Stimulated activated CD8-positive, alpha-beta memory T cell treated with anti-CD3 and anti-CD28 coated beads, Interleukin-15, amount 100 ng/mL, for 4 hours (primary cell): ENCODE data around the gene SVOP.

Experiments used
- DNase-seq, 2 donors: peaks; one replicate each; pipeline ENCODE4 v3.0.0-alpha.2; 2020; ENCODE audit warnings: low read depth in 2 of 2

Gene SVOP

DNA sequence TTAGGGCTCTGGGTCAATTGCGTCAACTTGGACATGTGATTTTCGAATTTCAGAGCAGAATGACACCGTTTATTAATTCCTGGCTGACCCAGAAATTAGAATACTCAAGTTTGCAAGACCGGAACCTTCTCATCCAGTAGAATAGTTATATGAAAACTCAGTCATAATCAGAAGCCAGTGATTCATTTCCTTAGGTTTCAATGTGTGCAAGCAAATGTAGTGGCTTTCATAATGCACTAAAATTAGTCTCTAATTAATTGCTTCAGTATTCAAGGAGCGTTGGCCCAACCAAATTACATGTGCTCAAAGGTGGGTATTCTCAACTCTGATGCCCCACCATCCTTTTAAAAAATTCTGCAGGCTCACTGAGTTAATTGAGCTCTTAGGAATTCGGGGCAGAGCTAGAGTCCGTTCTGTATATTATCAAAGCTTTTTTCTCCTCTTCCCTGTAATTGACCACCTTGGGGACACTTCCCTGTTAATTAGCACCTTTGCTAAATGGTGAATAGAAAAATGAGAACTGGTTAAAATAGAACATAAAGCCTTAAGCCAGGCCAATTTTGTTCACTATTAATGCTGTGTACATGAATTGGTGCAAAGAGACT is 85.6 kb downstream of the SVOP start:
- DNase-seq: no peak

DNA sequence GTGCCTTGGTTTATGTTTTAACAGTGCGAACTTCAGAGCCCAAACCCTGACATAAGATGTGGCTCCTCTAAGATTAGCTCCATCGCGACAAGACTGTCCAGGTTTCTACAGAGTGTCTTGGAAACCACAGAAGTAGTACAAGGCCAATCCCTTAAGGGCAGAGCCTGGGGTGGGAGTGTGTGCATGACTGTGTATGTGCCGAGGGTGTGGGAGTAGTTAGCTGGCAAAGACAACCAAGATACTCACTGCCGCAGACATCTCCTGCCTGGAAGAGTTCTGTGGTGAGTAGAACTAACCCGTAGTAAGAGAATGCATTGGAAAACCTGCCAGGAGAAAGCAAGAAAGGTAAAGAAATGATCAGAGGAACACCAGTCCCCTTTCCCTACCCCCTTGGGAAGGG is 86.9 kb downstream of the SVOP start:
- no peak for DNase-seq

DNA sequence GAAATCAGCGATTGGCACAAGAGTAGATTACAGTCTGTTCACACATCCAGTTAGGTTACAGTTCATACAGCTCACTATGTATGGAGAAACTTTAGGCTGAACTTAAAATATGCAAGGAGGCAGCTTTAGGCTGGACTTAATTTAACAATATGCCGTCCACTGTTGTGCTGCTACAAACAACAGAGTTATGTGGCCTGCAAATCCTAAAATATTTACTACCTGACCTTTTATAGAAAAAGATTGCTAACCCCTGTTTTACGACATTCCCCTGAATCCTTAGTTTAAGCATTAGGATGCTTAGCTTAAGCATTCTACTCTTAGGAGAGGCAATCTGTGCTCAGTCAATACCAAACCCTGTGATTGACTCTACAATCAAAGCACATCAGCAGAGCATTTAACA is 90.1 kb downstream of the SVOP start:
- no peak for DNase-seq

DNA sequence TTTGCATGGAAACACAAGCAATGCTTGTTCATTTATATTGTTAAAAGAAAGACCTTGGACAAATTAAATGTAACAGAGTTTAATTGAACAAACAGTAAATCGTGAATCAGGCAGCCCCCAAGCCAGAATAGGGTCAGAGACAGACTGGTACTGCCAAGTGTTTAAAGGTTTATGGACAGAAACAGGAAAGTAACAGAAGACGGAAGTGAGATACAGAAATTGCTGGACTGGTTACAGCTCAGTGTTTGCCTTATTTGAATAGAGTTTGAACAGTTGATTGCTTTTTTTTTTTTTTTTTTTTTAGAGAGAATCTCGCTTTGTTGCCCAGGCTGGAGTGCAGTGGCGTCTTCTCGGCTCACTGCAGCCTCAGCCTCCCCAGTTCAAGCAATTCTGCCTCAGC is 90.7 kb downstream of the SVOP start:
- DNase-seq: no peak

DNA sequence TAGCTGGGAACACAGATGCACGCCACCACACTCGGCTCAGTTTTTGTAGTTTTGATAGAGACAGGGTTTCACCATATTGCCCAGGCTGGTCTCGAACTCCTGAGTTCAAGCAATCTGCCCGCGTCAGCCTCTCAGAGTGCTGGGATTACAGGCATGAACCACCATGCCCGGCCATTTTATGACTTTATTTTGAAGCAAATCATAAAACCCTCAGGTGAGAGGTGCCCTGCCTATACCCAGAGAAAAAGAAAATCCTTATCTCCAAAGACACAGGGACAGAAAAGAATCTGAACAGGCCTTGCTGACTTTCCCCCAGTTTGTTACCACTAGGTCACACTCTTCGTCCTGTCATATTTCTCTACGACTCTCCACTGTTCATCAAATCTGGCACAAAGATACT is 92.2 kb downstream of the SVOP start:
- DNase-seq: no peak

DNA sequence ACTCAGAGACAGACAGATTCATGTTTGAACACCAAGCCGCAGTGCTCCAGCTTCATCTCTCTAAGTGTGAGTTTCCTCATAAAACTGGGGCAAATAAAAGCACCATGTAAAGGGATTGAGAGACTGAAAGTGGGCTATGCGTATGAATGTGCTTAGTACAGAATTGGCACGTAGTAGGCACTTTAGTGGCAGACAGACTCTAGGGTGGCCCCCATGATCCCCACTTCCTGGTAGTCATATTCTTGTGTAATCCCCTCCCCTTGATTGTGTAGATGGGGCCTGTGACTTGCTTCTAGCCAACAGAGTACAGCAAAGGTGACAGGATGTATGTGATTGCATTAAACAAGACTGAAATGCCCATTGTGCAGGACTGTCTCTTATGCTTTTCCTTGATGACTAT is 98.0 kb downstream of the SVOP start:
- no peak for DNase-seq

DNA sequence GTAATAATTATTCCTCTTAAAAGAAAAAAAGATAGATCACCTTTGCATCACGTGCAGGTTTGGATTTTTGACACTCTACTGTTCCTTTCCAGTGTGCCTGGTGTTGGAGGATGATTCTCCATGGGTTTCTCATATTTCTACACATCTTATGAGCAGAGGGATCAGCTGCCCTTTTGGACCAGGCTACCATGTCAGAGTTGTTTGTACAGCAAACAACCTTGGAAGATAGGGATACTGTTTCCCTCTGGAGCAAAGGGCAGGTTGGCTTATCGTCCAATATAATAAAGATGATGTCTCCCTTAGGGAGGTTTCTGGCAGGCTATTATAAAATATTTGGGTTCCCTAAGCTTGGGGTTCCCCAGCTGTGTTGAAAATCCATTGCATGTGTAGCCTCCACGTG is 98.9 kb downstream of the SVOP start:
- DNase-seq: no peak

DNA sequence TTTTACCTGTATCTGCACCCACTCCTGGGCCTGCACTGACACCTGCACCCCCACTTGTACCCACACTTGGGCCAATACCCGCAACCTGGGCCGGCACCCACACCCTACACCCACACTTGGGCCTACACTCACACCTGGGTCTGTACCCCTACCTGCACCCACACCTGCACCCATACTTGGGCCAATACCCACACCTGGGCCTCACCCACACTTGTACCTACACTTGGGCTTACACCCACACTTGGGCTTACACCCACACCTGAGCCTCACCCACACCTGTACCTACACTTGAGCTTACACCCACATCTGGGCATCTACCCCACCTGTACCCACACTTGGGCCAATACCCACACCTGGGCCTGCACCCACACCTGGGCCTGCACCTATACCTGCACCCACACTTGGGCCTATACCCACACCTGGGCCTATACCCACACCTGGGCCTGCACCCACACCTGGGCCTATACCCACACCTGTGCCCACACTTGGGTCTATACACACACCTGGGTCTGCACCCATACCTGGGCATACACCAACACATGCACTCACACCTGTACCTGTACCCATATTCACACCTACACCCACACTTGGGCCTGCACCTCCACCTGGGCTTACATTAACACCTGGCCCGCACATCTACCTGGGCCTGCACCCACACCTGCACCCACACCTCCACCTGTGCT is 101.8 kb downstream of the SVOP start:
- DNase-seq: no peak

DNA sequence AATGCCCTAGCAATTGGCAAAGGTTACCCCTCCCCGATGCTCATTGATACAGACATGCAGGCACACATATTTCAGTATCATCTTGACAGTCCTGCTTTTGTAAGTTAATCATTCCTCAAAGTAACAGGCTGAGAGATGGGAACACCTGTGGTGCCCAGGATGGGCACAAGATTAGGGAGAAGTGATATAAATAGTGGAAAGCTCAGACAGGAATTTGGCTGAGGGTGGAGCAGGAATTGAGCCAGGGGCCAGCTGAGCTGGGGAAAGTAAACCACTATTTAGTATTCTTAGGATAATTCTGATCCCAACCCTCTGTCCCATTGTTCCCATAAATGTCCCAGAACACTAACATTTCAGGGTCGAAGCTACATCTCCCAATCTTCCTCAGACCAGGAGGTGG is 102.7 kb downstream of the SVOP start:
- no peak for DNase-seq

DNA sequence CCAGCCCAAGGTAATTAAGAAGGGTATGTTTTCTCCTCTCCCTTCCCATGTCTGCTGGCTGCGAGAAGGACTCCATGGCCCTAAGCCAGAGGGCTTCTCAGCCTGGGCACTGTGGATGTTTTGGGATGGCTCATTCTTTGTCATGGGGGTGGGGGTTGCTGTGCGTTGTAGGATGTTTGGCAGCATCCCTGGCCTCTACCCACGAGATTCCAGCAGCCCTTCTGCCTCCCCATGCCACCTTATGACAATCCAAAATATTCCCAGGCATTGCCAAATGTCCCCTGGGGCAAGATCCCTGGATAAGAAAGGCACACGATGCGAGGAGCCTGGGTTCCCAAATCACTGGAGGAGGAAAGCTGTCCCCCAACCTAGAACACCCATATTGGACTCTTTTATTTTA is 104.5 kb downstream of the SVOP start:
- DNase-seq: no peak

DNA sequence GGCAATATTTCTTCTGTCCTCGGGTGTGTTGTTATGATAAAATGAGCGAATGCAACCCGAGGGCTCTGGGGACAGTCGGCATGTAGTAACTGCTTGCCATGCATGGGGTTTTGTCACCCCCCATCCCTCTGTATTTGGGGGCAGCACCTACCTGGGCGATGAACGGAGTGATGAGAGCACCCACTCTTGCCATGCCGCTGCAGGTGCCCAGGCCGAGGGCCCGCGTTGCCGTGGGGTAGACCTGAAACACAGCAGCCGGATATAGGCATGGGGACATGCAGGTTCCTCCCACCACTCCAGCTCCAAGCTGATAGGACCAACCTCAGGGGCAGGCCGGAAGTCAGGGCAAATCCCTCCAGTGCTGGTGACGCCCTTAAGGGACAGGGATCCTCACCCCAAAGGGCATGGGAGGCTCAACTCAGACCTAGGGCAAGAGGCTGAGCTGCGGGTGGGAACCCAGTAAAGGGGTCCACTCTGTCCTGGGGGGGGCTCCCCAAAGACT is 105.2 kb downstream of the SVOP start:
- no peak for DNase-seq

DNA sequence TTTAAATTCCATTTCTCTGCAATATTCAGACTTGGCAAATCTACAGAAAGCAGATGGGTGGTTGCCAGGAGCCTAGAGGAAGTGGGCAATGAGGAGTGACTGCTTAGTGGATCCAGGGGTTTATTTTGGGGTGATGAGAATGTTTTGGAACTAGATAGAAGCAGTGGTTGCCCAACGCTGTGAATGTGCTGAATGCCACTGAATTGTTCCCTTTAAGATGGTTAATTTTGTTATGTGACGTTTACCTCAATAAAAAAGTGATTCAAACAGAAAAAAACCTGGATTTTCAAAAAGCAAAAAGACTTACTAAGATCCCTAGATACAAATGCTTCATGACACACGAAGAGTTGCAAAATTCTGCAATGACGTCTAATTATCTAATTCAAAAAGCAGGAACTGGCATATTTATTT is 106.7 kb downstream of the SVOP start:
- DNase-seq: no peak

DNA sequence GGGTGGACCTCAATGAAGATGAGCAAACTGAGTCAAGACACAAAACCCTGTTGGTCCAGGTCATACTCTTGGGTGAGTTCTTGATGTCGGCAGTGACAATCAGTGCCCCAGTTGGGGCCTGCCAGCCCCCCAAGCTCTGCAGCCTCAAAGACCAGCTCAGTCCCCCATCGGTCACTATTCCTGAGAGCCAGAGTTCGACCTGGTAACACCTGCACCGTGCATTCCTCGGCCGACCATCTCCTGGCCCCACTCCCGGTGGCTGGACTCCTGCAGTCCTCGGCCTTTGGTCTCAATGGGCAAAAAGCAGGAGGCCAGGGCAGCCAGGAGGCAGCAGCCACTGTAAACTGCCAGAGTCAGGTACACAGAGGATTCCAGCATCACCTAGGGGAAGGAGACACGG is 108.5 kb downstream of the SVOP start:
- no peak for DNase-seq

DNA sequence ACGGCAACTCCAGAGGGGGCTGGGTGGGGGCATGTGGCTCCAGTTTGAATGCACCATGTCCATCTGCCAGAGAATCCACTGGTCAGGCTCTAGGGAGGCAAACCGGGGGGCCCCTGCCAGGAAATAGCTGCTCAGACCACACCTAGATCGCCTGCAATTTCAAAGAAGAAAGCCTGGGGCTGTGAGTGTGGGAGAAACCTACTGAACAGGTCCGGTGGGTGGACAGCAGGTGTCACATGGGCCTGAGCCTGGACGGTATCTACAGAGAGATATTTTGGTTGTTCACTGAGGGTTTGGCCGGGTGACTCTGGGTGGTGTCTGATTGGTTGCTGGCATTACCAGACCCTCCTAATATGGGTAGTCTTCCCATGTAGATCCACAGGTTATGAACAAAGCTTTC is 109.0 kb downstream of the SVOP start:
- DNase-seq: no peak

DNA sequence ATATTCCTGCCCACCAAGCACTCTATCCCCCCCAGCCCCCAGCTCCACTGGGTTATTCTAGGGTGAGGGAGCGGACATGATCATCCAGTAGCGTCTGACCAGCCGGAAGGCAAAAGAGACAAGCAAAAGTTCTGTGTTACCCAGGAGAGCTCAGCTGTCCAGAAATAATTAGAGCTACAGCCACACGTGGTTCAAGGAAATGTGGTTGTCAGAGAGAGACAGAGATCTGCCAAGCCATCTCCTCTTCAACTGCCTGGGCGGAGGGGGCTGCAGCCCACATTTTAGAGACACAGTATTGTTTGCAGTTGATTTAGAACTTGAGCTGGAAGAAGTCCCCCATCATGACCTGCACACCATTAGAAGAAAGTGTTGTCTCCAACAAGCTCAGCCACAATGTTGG is 110.5 kb downstream of the SVOP start:
- no peak for DNase-seq

DNA sequence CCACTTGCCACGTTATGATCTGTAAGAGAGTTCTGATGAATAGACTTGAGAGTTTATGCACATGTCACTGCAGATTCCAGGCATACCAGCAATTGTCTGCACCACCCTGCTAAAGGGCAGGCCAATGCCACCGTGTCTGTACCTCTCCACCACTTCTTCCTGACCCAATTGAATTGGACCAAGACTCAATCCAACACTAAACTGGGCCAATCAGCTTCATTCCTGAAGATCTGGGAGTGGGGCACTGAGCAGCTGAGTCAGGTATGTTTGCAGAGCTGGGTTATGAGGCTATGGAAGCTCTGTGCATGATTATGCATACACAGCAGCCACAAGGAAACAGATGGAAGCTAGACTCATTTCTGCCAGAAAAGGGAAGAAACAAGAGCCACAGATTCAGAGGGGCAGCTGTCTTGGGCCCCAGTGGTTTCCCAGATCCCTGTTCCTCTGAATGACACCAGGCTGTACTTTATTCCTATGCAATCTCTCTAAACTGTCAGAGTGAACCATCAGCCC is 113.0 kb downstream of the SVOP start:
- no peak for DNase-seq

DNA sequence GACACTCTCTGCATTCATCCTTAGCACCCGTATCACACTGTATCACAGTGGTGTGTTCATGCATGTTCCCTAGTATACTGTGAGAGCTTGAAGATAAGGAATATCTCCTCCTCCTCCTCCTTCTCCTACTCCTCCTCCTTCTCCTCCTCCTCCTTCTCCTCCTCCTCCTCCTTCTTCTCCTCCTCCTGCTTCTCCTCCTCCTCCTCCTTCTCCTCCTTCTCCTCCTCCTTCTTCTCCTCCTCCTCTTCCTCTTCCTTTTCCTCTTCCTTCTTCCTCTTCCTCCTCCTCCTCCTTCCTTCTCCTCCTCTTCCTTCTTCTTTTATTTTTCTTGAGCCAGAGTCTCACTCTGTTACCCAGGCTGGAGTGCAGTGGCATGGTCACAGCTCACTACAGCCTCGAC is 113.9 kb downstream of the SVOP start:
- DNase-seq: no peak

DNA sequence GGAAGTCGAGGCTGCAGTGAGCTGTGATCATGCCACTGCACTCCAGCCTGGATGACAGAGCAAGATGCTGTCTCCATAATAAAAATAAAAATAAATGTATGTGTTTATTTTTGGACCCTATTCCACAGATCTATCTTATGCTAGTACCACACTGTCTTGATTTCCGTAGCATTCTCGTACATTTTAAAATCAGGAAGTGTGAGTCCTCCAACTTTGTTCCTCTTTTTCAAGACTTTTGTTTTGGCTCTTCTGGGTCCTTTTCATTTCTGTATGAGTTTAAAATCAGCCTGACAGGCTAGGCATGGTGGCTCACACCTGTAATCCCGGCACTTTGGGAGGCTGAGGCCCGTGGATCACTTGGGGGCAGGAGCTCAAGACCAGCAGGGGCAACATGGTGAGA is 115.1 kb downstream of the SVOP start:
- no peak for DNase-seq

DNA sequence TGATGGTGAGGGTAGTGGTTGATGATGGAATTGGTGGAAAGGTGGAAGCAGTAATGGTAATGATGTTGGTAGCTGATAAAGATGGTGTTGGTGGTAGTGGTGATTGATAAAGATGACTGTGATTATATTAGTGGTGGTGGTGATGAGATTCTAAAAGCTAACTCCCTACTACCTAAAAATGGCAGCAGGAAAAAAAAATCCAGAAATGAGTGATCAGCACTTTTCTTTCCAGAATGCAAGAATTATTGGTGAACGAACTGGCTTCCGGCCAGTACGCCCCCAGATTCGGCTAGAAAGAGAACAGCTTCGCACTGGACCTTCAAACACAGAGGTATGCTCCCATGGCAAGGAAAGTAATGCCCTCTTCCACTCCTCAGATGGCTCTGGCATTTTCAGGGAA is 121.7 kb downstream of the SVOP start:
- DNase-seq: no peak

DNA sequence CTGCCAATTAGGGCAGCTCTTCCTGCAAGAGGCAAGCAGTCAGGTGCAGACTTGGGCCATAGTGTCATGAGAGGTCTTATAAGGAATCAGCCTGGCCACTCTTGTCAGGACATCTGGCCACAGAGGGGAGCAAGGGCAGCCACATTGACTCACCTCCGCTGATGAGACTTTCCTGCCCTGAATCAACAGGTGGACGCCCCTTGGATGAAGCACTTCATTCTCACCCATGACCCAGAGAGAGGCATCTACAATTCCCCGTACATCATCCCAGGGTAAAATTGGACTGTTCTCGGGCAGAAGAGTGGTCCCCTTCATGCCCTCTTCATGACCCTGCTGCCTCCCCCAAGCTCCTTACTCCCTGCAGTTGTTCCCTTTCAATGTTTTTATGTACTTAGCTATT is 124.1 kb downstream of the SVOP start:
- no peak for DNase-seq

DNA sequence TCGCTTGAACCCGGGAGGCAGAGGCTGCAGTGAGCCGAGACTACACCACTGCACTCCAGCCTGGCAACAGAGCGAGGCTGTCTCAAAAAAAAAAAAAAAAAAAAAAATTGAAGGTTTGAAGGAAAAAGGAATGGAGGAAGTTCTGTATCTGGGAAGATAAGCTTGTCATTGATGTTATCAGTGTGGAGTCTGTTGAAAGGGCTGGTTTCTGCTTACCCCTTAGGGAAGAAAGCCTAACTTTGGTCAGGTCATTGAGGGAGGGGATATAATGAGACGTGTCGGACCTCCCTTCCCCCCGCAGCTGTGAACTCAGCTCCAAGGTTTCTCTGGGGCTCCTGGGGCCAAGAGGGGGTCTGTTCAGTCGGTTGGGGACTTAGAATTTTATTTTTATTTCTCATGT is 124.5 kb downstream of the SVOP start:
- DNase-seq: no peak

DNA sequence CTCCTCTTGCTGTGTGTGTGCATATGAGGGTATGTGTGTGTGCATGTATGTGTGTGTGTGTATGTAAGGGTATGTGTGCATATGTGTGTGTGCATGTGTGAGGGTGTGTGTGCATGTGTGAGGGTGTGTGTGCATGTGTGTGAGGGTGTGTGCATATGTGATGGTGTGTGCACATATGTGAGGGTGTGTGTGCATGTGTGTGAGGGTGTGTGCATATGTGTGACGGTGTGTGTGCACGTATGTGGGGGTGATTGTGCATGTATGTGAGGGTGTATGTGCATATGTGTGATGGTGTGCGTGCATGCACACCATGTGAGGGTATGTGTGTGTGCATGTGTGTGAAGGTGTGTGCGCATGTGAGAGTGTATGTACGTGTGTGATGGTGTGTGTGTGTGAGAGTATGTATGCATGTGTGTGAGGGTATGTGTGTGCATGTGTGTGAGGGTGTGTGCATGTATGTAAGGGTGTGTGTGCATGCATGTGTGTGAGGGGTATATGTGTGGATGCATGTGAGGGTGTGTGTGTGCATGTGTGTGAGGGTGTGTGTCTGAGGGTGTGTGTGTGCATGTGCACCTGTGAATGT is 125.6 kb downstream of the SVOP start:
- no peak for DNase-seq

DNA sequence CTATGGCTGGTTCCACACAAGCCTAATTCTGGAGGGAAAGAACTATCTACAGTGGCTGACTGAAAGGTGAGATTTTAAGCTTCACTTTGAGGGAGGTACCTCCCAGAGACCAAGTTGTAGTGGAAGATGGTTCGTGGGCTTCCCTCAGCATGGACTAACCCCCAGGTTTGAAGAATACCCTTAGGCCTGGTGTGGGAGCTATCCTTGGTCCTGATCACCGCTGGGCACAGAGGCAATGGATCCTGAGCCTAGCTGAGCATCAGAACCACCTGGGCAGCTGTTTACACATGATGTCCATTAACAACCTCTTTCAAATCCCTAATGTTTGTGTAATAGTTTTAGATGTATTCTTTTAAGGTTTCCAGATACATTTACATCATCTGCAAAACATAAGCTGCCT is 130.7 kb downstream of the SVOP start:
- no peak for DNase-seq
